GM12892 (cell line): ENCODE measurements around the gene CCDC149.

Experiments
- DNase-seq: peaks from one replicate; pipeline ENCODE4 v3.0.0; 2011; ENCODE audit not compliant: insufficient read length
- FAIRE-seq: peaks from 2 replicates; lab custom pipeline; 2011; peaks lifted over from hg19 to GRCh38; lab: Jason Lieb, UNC
- POLR2A ChIP-seq: IDR thresholded peaks from 2 replicates; pipeline ENCODE4 v1.6.1; 2011; ENCODE audit warnings: low read depth, low read length, control low read depth
- POLR2AphosphoS5 ChIP-seq: IDR thresholded peaks from 2 replicates; pipeline ENCODE4 v1.6.1; 2011; ENCODE audit warnings: low read depth, low read length, control low read depth
- TAF1 ChIP-seq: IDR thresholded peaks from 2 replicates; pipeline ENCODE4 v1.6.1; 2011; ENCODE audit warnings: low read depth, mild to moderate bottlenecking, control low read depth, low read length, borderline replicate concordance

CCDC149 gene

DNA sequence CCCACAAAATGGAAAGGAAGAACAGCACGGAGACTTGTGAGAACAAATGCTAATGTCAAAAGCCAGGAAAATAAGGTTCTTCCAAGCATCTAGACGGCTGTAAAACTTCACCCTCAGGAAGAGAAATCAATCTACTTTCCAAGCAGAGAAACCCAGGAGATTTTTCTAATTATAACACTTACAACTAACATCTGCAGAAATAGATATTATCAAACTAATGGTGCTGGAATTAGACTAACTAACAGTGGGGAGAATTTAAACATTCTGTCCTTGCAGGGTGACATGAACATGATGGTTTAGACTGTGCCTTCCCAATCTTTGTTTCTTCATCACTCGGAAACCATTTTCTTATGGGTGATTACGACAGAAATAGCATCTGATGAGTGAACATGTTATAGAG is 77.1 kb downstream of the CCDC149 start:
- DNase-seq (no peak), FAIRE-seq (no peak)
- TF ChIP-seq POLR2A: no peak
- TF ChIP-seq POLR2AphosphoS5: no peak
- TF ChIP-seq TAF1: no peak

DNA sequence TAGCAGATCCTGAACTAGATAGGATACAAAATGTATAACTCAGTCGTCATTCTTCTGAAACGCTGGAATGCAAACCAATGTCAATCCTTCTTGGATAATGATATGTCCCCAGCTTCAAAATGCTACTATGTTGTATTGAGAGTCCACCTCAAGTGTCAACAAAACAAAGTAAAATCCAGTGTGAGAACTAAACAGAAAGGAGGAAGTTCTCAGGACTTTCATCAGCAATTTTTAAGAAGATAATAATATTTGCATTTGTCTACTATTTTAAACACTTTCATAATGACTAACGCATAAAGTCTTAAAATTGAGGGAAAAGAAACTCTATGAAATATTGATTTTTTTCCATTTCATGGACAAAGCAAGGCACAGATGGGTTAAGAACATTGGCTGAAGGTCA is 81.2 kb downstream of the CCDC149 start:
- no peak for FAIRE-seq
- TF ChIP-seq POLR2AphosphoS5 (no peak), POLR2A (no peak), TAF1 (no peak)
- DNase-seq: no peak

DNA sequence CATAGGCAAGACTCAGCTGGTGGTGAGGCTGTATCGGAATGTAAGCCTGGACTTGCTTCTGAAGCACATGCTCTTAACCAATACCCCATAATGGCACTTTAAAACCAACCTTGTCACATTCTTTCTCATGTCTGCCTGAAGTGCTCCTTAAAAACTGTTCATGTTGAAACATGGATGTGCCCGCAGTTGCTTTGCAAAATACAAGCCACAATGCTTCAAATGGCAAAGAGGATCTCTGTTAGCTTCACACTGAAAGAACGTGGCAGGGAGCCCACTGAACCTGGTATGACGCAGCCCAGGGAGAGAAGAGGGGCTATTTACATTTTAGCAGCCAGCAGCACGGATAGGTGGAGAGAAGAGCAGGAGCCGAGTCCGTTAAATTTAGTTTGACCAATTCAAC is 88.1 kb downstream of the CCDC149 start:
- FAIRE-seq (no peak), DNase-seq (no peak)

DNA sequence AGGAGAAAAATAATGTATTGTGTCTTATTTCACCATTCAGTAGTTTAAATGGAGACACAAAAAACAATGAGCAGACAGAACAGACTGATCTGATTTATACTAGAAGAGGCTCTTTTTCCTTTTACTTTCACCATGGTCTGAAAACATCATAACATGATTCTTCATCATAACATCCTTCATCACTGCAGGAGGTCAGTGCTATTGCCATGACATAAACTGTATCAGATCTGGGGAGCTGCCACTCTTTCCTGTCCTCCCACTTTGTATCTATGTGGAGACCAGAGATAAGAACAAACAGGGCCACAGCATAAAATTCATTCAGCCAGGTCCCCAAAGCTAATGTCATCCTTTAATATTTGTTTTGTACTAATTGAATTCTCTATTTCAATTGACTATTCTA is 92.3 kb downstream of the CCDC149 start:
- DNase-seq (no peak), FAIRE-seq (no peak)
- TF ChIP-seq POLR2A (no peak), POLR2AphosphoS5 (no peak), TAF1 (no peak)

More for the DNA sequence above, 88.1 kb downstream of the CCDC149 start:
- TF ChIP-seq TAF1 (no peak), POLR2A (no peak), POLR2AphosphoS5 (no peak)

GRCh38 chr4:24816797-24817196 is 96.0 kb downstream of the CCDC149 start:
- DNase-seq (no peak), FAIRE-seq (no peak)
- no peak for TF ChIP-seq TAF1
- TF ChIP-seq POLR2A: no peak
- no peak for TF ChIP-seq POLR2AphosphoS5

DNA sequence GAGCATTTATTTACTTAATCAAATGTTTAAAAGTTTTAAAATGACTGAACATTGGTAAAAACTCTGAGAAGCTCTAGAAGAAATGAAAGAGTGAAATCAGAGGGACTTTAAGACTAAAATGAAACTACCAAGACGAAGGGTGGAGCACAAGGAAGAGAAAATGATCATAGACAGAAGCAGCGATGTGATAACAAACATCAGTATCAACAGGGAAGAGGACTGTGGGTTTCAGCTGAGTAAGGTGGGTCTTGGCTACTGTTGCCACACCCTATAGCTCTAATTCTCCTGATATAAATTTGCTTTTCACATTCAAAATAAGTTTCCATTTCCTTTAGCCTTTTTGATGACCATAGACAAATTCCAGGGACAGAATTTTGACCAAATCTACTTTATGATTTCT is 99.1 kb downstream of the CCDC149 start:
- no peak for DNase-seq
- FAIRE-seq: no peak
- no peak for TF ChIP-seq POLR2AphosphoS5
- TF ChIP-seq TAF1: no peak
- no peak for TF ChIP-seq POLR2A

GRCh38 chr4:24810871-24811631 is 101.8 kb downstream of the CCDC149 start:
- DNase-seq: no peak
- FAIRE-seq: no peak
- no peak for TF ChIP-seq TAF1
- TF ChIP-seq POLR2AphosphoS5: no peak
- TF ChIP-seq POLR2A: no peak

GRCh38 chr4:24809815-24810405 is 102.9 kb downstream of the CCDC149 start:
- FAIRE-seq: no peak
- DNase-seq: no peak
- TF ChIP-seq TAF1: no peak
- TF ChIP-seq POLR2A: no peak
- no peak for TF ChIP-seq POLR2AphosphoS5

GRCh38 chr4:24809376-24809775 is 103.5 kb downstream of the CCDC149 start:
- FAIRE-seq (no peak), DNase-seq (no peak)
- no peak for TF ChIP-seq POLR2AphosphoS5
- no peak for TF ChIP-seq POLR2A
- no peak for TF ChIP-seq TAF1

- TF ChIP-seq POLR2A (no peak), TAF1 (no peak), POLR2AphosphoS5 (no peak)
- FAIRE-seq (no peak), DNase-seq (no peak)
These were observed 103.9 kb downstream of the CCDC149 start for GRCh38 chr4:24808955-24809354.

GRCh38 chr4:24808261-24808660 is 104.6 kb downstream of the CCDC149 start:
- no peak for TF ChIP-seq POLR2AphosphoS5
- TF ChIP-seq TAF1: no peak
- TF ChIP-seq POLR2A: no peak
- DNase-seq: no peak
- no peak for FAIRE-seq

DNA sequence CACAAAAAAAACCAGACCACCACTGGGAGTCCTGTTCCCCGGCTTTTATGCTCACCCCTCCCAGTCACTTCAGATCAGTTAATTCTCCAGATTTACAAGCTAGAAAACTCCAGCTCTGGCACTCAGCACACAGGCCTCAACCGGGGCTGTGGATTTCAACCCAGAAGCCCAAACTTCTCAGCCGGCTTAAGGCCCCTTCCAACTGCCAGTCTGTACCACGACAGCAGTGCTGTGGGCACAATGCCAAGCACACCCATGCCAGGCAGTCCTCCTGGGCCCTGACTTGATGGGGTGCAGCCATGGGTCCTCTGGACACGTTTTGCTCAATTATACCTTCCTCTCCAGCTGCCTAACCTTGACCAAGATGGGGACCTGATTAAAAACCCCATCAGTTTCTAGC is 105.2 kb downstream of the CCDC149 start:
- no peak for FAIRE-seq
- no peak for TF ChIP-seq POLR2AphosphoS5
- TF ChIP-seq POLR2A: no peak
- no peak for TF ChIP-seq TAF1
- DNase-seq: no peak
